ENCODE results near the gene ECD. TPM values are rescaled to one million over a fixed set of nuclear protein-coding genes. Genes with fewer than 3 reads are reported as not detected.

ECD gene
- 25.4 to 30.2 TPM (median 27.6 TPM) in 5 replicates for total RNA-seq (2022; extraction: Qiagen RNA extraction; ENCODE audit: low read depth)

DNA sequence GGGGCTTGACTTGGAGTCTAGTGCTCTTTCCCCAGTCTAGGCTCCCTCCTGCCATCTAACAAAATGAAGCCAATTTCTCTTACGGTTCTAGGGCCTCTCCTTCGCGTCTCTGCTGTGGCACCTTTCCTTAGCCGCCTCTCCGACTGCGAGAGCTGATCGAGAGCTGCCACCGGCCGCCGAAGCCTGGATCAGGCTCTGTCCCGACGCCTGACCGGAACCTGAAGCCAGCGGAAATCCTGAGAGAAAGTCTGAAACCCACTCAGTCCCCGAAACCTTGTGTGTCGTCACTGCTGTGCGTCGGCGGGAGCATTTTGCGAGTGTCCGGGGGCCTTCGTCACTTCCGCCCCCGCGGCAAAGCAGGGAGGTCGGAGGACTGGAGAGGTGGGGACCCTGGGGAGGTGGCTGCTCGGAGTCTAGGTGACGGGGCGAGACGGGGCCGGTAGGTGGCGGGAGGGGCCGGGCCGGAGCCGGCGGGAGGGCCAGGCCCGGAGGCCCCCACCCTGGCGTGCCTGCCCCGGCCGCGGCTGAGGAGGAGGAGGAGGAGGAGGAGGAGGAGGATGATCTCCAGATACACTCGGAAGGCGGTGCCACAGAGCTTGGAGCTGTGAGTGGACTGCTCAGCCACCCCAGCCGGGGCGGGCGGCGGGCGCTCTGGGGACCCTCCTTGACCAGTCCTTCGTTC lies at the start of gene ECD, which contains the start of gene FAM149B1:
ECD (minus strand) TSS at position 226 of the 682 bp plus-strand sequence. CDS start 4,071 bp downstream, outside the sequence.
FAM149B1 (plus strand) TSS at position 337 of the 682 bp plus-strand sequence; CDS start at position 558, 221 bp downstream.

DNA sequence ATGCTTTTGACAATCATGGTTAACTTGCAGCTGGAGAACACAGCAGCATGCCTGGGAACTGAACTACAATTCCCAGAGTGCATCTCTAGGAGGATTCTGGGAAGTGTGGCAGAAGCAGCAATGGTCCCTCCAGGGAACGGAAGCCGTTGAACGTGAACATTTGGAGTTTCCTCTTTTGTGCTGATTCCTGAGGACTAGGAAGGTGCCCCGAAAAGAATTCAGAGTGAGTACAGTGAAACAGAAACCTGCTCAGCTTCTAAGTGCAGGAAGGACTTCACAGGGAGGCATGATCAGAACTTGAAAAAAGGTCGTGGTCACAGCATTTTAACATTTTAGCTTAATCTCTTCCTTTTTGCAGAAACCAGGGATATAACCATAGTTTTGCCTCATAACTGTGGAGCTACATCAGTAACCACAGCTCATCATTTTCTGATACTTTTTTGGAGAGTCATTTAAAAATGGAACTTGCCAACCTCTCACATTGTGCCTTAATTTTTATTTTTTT lies 57.4 kb downstream of the ECD start, which contains the start of gene NUDT13:
NUDT13 (plus strand) TSS at position 111 of the 505 bp plus-strand sequence. CDS start 3,911 bp downstream, outside the sequence.

DNA sequence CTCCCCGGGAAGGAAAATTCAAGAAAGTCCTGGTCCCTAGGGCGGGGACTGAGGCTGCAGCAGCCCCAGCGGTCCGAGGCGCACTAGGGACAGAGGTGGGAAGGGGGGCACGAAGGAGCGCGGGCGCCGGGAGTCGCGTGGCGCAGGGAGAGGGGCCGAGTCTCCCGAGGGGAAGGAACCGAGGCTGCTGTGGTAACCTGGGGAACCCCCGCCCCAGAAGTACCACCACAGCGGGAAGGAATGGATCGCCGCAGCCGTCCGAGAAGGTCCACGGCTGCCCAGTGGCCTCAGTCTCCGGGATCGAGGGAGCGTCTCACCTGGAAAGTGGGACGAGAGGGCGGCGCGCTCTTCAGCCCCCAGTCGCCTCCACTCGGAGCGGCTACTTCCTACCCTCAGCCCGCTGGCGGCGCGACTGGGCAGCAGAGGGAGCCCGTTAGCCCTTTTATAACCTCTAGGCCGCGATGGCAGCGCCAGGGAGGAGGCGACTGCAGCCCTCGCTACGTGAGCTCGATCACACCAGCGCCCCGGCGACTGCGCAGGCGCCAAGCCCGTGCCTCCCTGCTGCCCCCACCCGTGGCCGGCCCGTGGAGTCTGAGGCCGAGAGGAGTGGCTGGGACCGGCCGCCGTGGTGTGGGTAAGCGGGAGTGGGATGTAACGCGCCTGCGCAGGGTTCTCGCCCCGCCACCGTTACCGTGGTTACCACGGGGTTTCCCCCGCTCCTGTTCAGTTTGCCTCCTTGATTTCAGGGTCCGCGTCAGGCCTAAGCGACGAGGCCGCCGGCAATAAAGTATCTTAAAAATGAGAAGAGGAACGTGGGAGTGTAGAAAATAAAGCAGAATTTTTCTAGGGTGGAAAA lies 71.1 kb downstream of the ECD start, which contains the start of gene P4HA1:
P4HA1 (minus strand) TSS at position 418 of the 856 bp plus-strand sequence. CDS start 21,983 bp downstream, outside the sequence.

Other genes with a start within 250 kb of the ECD start
- not detected in 5 replicates for gene PLA2G12B, start 213.2 kb downstream of the ECD start, total RNA-seq (2022; extraction: Qiagen RNA extraction; ENCODE audit: low read depth)
- 16.9 to 26.3 TPM (median 22.7 TPM) in 5 replicates for gene P4HA1, start 71.1 kb downstream of the ECD start, total RNA-seq (2022; extraction: Qiagen RNA extraction; ENCODE audit: low read depth)
- 2.5 to 5.4 TPM (median 3.5 TPM) in 5 replicates for gene NUDT13, start 57.6 kb downstream of the ECD start, total RNA-seq (2022; extraction: Qiagen RNA extraction; ENCODE audit: low read depth)
- 7.1 to 8.4 TPM (median 7.6 TPM) in 5 replicates for gene FAM149B1, start 111 bp upstream of the ECD start, total RNA-seq (2022; extraction: Qiagen RNA extraction; ENCODE audit: low read depth)
- 48.2 to 51.8 TPM (median 51.1 TPM) in 5 replicates for gene DNAJC9, start 79.2 kb upstream of the ECD start, total RNA-seq (2022; extraction: Qiagen RNA extraction; ENCODE audit: low read depth)
- gene MRPS16, start 84.6 kb upstream of the ECD start, total RNA-seq (2022; extraction: Qiagen RNA extraction; ENCODE audit: low read depth), result 115 to 196 TPM (median 180 TPM) in 5 replicates
- gene CFAP70, start 190.9 kb upstream of the ECD start, total RNA-seq (2022; extraction: Qiagen RNA extraction; ENCODE audit: low read depth), result 0.10 to 0.21 TPM (median 0.14 TPM) in 5 replicates
- gene ANXA7, start 246.1 kb upstream of the ECD start, total RNA-seq (2022; extraction: Qiagen RNA extraction; ENCODE audit: low read depth), result 109 to 125 TPM (median 114 TPM) in 5 replicates

Measured in A549 treated with GW870086 at 1 μM for 4 hours (cell line).